ENCODE measurements around the gene ALOX12.

The ALOX12 gene

GRCh38 chr17:7011942-7012254 lies 16.0 kb downstream of the ALOX12 start:
- Histone ChIP-seq H3K9ac (ENCODE audit: low read length in 5 of 5) (peak overlapping the region; percentile 71 to 99 (median 94)), H3K36me3 (ENCODE audit: control insufficient read depth in 5 of 5, insufficient read depth in 5 of 5, low read length in 5 of 5) (peaks cover 0 to 22% (median 14%) of the 10 kb centered on the region in 5 donors), H3K4me1 (ENCODE audit: control insufficient read depth in 5 of 5, insufficient read depth in 5 of 5, low read length in 5 of 5) (peaks cover 15 to 63% (median 58%) of the 10 kb centered on the region in 5 donors), H3K27me3 (ENCODE audit: control insufficient read depth in 5 of 5, insufficient read depth in 4 of 5, low read length in 5 of 5) (no peaks in the 10 kb centered on the region), H3K27ac (ENCODE audit: low read depth, low read length) (peak overlapping the region; percentile 99), H3K4me3 (ENCODE audit: low read depth in 1 of 5, low read length in 5 of 5) (peak overlapping the region; percentile 87 to 97 (median 90)), H3K9me3 (ENCODE audit: control insufficient read depth in 5 of 5, low read length in 5 of 5) (no peaks in the 10 kb centered on the region)

GRCh38 chr17:7014261-7014994 lies 18.6 kb downstream of the ALOX12 start:
- H3K36me3 ChIP-seq (ENCODE audit: control insufficient read depth in 5 of 5, insufficient read depth in 5 of 5, low read length in 5 of 5), result peaks cover 0 to 19% (median 12%) of the 10 kb centered on the region in 5 donors
- peak overlapping the region; percentile 87 to 97 (median 90) for H3K4me3 ChIP-seq (ENCODE audit: low read depth in 1 of 5, low read length in 5 of 5)
- no peaks in the 10 kb centered on the region for H3K27me3 ChIP-seq (ENCODE audit: control insufficient read depth in 5 of 5, insufficient read depth in 4 of 5, low read length in 5 of 5)
- H3K4me1 ChIP-seq (ENCODE audit: control insufficient read depth in 5 of 5, insufficient read depth in 5 of 5, low read length in 5 of 5), result peaks cover 18 to 89% (median 82%) of the 10 kb centered on the region in 5 donors
- peak overlapping the region; percentile 99 for H3K27ac ChIP-seq (ENCODE audit: low read depth, low read length)
- peak overlapping the region; percentile 92 to 99 (median 98) for H3K9ac ChIP-seq (ENCODE audit: low read length in 5 of 5)
- no peaks in the 10 kb centered on the region for H3K9me3 ChIP-seq (ENCODE audit: control insufficient read depth in 5 of 5, low read length in 5 of 5)

- peak overlapping the region; percentile 99 for H3K27ac ChIP-seq (ENCODE audit: low read depth, low read length)
- H3K4me1 ChIP-seq (ENCODE audit: control insufficient read depth in 5 of 5, insufficient read depth in 5 of 5, low read length in 5 of 5), result peaks cover 18 to 90% (median 77%) of the 10 kb centered on the region in 5 donors
- no peaks in the 10 kb centered on the region for H3K27me3 ChIP-seq (ENCODE audit: control insufficient read depth in 5 of 5, insufficient read depth in 4 of 5, low read length in 5 of 5)
- H3K9ac ChIP-seq (ENCODE audit: low read length in 5 of 5), result peak overlapping the region; percentile 48 to 95 (median 84)
- H3K36me3 ChIP-seq (ENCODE audit: control insufficient read depth in 5 of 5, insufficient read depth in 5 of 5, low read length in 5 of 5), result peaks cover 0 to 14% (median 8%) of the 10 kb centered on the region in 5 donors
- no peaks in the 10 kb centered on the region for H3K9me3 ChIP-seq (ENCODE audit: control insufficient read depth in 5 of 5, low read length in 5 of 5)
- peak overlapping the region; percentile 59 to 97 (median 78) for H3K4me3 ChIP-seq (ENCODE audit: low read depth in 1 of 5, low read length in 5 of 5)
These were observed 19.4 kb downstream of the ALOX12 start for GRCh38 chr17:7014995-7015958.

DNA sequence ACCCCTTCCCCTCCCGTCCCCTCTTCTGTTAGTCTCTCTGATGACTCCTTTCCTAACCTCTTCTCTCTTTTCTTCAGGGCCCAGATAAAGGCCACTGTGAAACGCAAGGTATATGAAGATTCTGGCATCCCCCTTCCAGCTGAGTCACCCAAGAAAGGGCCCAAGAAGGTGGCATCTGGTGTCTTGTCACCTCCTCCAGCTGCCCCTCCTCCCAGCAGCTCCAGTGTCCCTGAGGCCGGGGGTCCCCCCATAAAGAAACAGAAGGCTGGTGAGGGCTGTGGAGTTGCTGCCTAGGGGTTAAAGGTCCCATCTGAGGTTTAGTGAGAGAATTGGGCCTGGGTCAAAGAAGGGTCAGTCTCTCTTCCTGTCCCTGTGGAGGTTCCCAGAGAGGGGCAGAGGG lies 20.6 kb downstream of the ALOX12 start:
- peaks cover 17 to 90% (median 76%) of the 10 kb centered on the region in 5 donors for H3K4me1 ChIP-seq (ENCODE audit: control insufficient read depth in 5 of 5, insufficient read depth in 5 of 5, low read length in 5 of 5)
- peak overlapping the region in 1 of 5 donors; percentile 32 for H3K4me3 ChIP-seq (ENCODE audit: low read depth in 1 of 5, low read length in 5 of 5)
- peaks cover 0 to 14% (median 8%) of the 10 kb centered on the region in 5 donors for H3K36me3 ChIP-seq (ENCODE audit: control insufficient read depth in 5 of 5, insufficient read depth in 5 of 5, low read length in 5 of 5)
- no peaks in the 10 kb centered on the region for H3K27me3 ChIP-seq (ENCODE audit: control insufficient read depth in 5 of 5, insufficient read depth in 4 of 5, low read length in 5 of 5)
- H3K9ac ChIP-seq (ENCODE audit: low read length in 5 of 5), result peak overlapping the region in 4 of 5 donors; percentile 43 to 97 (median 91)
- no peaks in the 10 kb centered on the region for H3K9me3 ChIP-seq (ENCODE audit: control insufficient read depth in 5 of 5, low read length in 5 of 5)
- H3K27ac ChIP-seq (ENCODE audit: low read depth, low read length), result peak overlapping the region; percentile 99

- no peaks in the 10 kb centered on the region for H3K27me3 ChIP-seq (ENCODE audit: control insufficient read depth in 5 of 5, insufficient read depth in 4 of 5, low read length in 5 of 5)
- peaks cover 19 to 91% (median 79%) of the 10 kb centered on the region in 5 donors for H3K4me1 ChIP-seq (ENCODE audit: control insufficient read depth in 5 of 5, insufficient read depth in 5 of 5, low read length in 5 of 5)
- H3K4me3 ChIP-seq (ENCODE audit: low read depth in 1 of 5, low read length in 5 of 5), result peak overlapping the region in 4 of 5 donors; percentile 41 to 82 (median 76)
- H3K27ac ChIP-seq (ENCODE audit: low read depth, low read length), result peak overlapping the region; percentile 99
- H3K9me3 ChIP-seq (ENCODE audit: control insufficient read depth in 5 of 5, low read length in 5 of 5), result no peaks in the 10 kb centered on the region
- H3K9ac ChIP-seq (ENCODE audit: low read length in 5 of 5), result peak overlapping the region; percentile 62 to 97 (median 87)
- H3K36me3 ChIP-seq (ENCODE audit: control insufficient read depth in 5 of 5, insufficient read depth in 5 of 5, low read length in 5 of 5), result peaks cover 0 to 14% (median 8%) of the 10 kb centered on the region in 5 donors
These were observed 21.3 kb downstream of the ALOX12 start for GRCh38 chr17:7016886-7017826.

DNA sequence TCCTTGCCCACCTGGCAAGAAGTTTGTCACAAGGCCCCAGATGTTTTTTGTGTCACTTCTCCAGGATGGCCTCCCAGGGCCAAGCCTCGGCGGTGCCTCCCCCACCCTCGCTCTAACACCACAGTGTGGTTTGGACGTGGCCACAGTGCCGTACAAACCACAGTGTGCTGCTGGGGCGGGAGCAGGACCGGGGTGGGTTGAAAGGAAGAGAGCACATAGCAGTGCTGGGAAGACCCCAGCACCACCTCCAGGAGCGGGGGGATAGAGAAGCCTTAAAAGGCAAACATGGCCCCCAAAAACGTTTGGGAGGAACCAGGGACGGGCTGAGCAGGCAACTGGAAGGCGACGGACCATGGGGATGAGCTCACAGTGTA lies 22.0 kb downstream of the ALOX12 start:
- H3K9me3 ChIP-seq (ENCODE audit: control insufficient read depth in 5 of 5, low read length in 5 of 5), result no peaks in the 10 kb centered on the region
- no peaks in the 10 kb centered on the region for H3K27me3 ChIP-seq (ENCODE audit: control insufficient read depth in 5 of 5, insufficient read depth in 4 of 5, low read length in 5 of 5)
- peaks cover 19 to 94% (median 85%) of the 10 kb centered on the region in 5 donors for H3K4me1 ChIP-seq (ENCODE audit: control insufficient read depth in 5 of 5, insufficient read depth in 5 of 5, low read length in 5 of 5)
- H3K27ac ChIP-seq (ENCODE audit: low read depth, low read length), result peak overlapping the region; percentile 99
- H3K36me3 ChIP-seq (ENCODE audit: control insufficient read depth in 5 of 5, insufficient read depth in 5 of 5, low read length in 5 of 5), result peaks cover 0 to 14% (median 8%) of the 10 kb centered on the region in 5 donors
- peak overlapping the region in 4 of 5 donors; percentile 71 to 82 (median 78) for H3K4me3 ChIP-seq (ENCODE audit: low read depth in 1 of 5, low read length in 5 of 5)
- H3K9ac ChIP-seq (ENCODE audit: low read length in 5 of 5), result peak overlapping the region; percentile 68 to 97 (median 87)

DNA sequence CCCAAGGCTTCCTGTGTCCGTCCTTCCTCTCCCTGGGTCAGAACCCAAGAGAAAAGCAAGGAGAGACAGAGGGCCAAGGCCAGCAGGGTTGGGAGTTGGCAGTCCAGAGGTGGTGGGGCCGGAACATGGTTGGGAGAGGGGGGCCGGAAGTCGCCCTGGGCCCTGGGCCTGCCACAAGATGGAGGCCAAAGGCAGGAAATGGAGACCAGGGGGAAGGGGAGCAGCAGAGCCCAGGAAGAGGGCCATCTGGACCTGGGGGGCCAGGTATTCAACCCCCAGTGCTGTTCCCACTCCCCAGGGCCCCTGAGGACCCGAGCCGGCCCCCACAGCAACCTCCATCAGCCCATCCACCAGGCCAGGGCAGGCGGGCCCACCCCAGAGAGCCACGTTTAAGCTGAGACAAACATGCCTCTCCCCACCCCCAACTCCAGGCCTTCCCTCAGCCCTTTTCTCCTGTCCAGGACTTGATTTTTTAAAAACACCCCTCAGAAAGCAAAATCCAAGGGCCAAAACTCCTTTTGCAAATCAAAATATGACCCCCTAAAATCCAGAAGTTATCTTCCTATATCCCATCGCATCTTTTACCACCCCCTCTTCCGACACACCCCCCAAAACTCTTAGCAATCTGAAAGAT lies 22.6 kb downstream of the ALOX12 start:
- H3K27me3 ChIP-seq (ENCODE audit: control insufficient read depth in 5 of 5, insufficient read depth in 4 of 5, low read length in 5 of 5), result no peaks in the 10 kb centered on the region
- H3K4me3 ChIP-seq (ENCODE audit: low read depth in 1 of 5, low read length in 5 of 5), result peak overlapping the region; percentile 71 to 91 (median 81)
- peaks cover 0 to 14% (median 8%) of the 10 kb centered on the region in 5 donors for H3K36me3 ChIP-seq (ENCODE audit: control insufficient read depth in 5 of 5, insufficient read depth in 5 of 5, low read length in 5 of 5)
- no peaks in the 10 kb centered on the region for H3K9me3 ChIP-seq (ENCODE audit: control insufficient read depth in 5 of 5, low read length in 5 of 5)
- peaks cover 15 to 93% (median 84%) of the 10 kb centered on the region in 5 donors for H3K4me1 ChIP-seq (ENCODE audit: control insufficient read depth in 5 of 5, insufficient read depth in 5 of 5, low read length in 5 of 5)
- H3K27ac ChIP-seq (ENCODE audit: low read depth, low read length), result peak overlapping the region; percentile 99
- H3K9ac ChIP-seq (ENCODE audit: low read length in 5 of 5), result peak overlapping the region; percentile 82 to 97 (median 89)

DNA sequence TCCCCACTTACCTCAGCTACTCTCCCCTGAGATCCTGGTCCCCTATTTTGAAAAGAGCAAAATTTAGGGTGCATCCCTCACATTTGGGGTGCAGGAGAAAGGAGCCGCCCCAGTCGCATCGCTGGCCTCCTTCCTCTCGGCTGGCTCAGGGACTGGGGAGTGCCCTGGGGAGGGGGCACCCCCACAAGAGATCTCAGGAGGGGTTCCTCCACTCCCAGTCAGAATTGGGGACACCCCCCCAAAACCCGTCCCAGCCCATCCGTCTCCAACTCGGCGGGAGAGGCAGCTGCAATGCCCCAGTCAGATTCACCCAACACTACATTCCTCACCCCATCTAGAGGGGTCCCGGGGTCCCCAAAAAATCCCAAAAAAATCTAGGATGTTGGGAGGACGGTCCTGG lies 23.5 kb downstream of the ALOX12 start:
- Histone ChIP-seq H3K27ac (ENCODE audit: low read depth, low read length) (peak overlapping the region; percentile 99), H3K4me1 (ENCODE audit: control insufficient read depth in 5 of 5, insufficient read depth in 5 of 5, low read length in 5 of 5) (peaks cover 13 to 91% (median 77%) of the 10 kb centered on the region in 5 donors), H3K9ac (ENCODE audit: low read length in 5 of 5) (peak overlapping the region; percentile 82 to 97 (median 89))

More for the DNA sequence above, 23.5 kb downstream of the ALOX12 start:
- Histone ChIP-seq H3K36me3 (ENCODE audit: control insufficient read depth in 5 of 5, insufficient read depth in 5 of 5, low read length in 5 of 5) (peaks cover 0 to 14% (median 8%) of the 10 kb centered on the region in 5 donors), H3K4me3 (ENCODE audit: low read depth in 1 of 5, low read length in 5 of 5) (peak overlapping the region; percentile 71 to 91 (median 81)), H3K9me3 (ENCODE audit: control insufficient read depth in 5 of 5, low read length in 5 of 5) (no peaks in the 10 kb centered on the region), H3K27me3 (ENCODE audit: control insufficient read depth in 5 of 5, insufficient read depth in 4 of 5, low read length in 5 of 5) (no peaks in the 10 kb centered on the region)

All from subcutaneous abdominal adipose tissue (tissue), 5 donors.